Ascending aorta (tissue), 2 donors: ENCODE measurements around the gene REG4. TPM values are rescaled to one million over a fixed set of nuclear protein-coding genes. Genes with fewer than 3 reads are reported as not detected.
"Not testable (repeated sequence)": the region's sequence is repeated elsewhere in the genome, so short reads cannot be mapped to it uniquely, and the experiment has no call there.

Experiments used
- DNase-seq, 2 donors: peaks; one replicate each; pipeline ENCODE4 v3.0.0-alpha.2; 2019; ENCODE audit warnings: low spot score in 2 of 2
- H3K27ac ChIP-seq, 2 donors: fragments of 200-600 bp; sonication (generic); one replicate each; pipeline ENCODE4 v1.5.1; 2016 to 2017; ENCODE audit warnings: mild to moderate bottlenecking in 1 of 2
- H3K27me3 ChIP-seq: fragments of 200-600 bp; sonication (generic); one replicate; pipeline ENCODE4 v1.5.1; 2017
- H3K36me3 ChIP-seq, 2 donors: fragments of 200-600 bp; sonication (generic); one replicate each; pipeline ENCODE4 v1.5.1; 2016
- H3K4me1 ChIP-seq, 2 donors: fragments of 200-600 bp; sonication (generic); one replicate each; pipeline ENCODE4 v1.5.1; 2016 to 2017; ENCODE audit warnings: mild to moderate bottlenecking in 1 of 2
- H3K4me3 ChIP-seq, 2 donors: fragments of 200-600 bp; sonication (generic); one replicate each; pipeline ENCODE4 v1.5.1; 2016 to 2017; ENCODE audit warnings: mild to moderate bottlenecking in 1 of 2
- H3K9me3 ChIP-seq, 2 donors: fragments of 200-600 bp; sonication (generic); one replicate each; pipeline ENCODE4 v1.5.1; 2016
- CTCF ChIP-seq, 3 experiments: fragments of 200-600 bp in 2 of 3; fragments of 450-650 bp in 1 of 3; sonication (generic) in 2 of 3; IDR thresholded peaks; one replicate each; pipeline ENCODE4 v1.5.1; 2016 to 2019; ENCODE audit warnings: antibody characterized with exemption in 3 of 3, mild to moderate bottlenecking in 1 of 3, moderate library complexity in 1 of 3
- intact Hi-C: fragments of 100-400 bp; cut with DNase I; formaldehyde crosslinking; loops from one replicate; pipeline ENCODE4 v1.15.1; 2023
- total RNA-seq: library from RNA; depleted of rRNA; stranded (reverse); fragments of >200 nt; gene quantifications from one replicate; pipeline ENCODE4 v1.1.0, GENCODE V29; 2016

The REG4 gene
- not detected for total RNA-seq

- Histone ChIP-seq H3K27ac (no peak within 1 kb of the TSS), H3K9me3 (no peaks in the 10 kb centered on the region), H3K36me3 (no peaks in the 10 kb centered on the region), H3K27me3 (no peaks in the 10 kb centered on the region), H3K4me1 (no peaks in the 10 kb centered on the region), H3K4me3 (no peak within 1 kb of the TSS)
- DNase-seq: no peak
- intact Hi-C loops: no loop called here
- no peak for TF ChIP-seq CTCF (IDR thresholded peaks at IDR 0.05)
Observed at GRCh38 chr1:119811387-119811786, at the start of gene REG4. Gene REG4 (minus strand): TSS chr1:119811460. CDS start chr1:119808769, 2,691 bp downstream.

- H3K27ac ChIP-seq: no peak overlapping the region
- no peak overlapping the region for H3K4me3 ChIP-seq
- no peaks in the 10 kb centered on the region for H3K27me3 ChIP-seq
- no peak for TF ChIP-seq CTCF (IDR thresholded peaks at IDR 0.05)
- H3K9me3 ChIP-seq: no peaks in the 10 kb centered on the region
- intact Hi-C loops: no loop called here
- H3K4me1 ChIP-seq: no peaks in the 10 kb centered on the region
- H3K36me3 ChIP-seq: no peaks in the 10 kb centered on the region
- DNase-seq: no peak
Observed at GRCh38 chr1:119859647-119860046, 48.4 kb upstream of the REG4 start.

- H3K36me3 ChIP-seq, H3K27ac ChIP-seq, H3K27me3 ChIP-seq, DNase-seq, H3K4me3 ChIP-seq, intact Hi-C loops, H3K4me1 ChIP-seq, H3K9me3 ChIP-seq: not testable (repeated sequence)
Observed at GRCh38 chr1:119858556-119859214, 47.4 kb upstream of the REG4 start.

- no peak for TF ChIP-seq CTCF (IDR thresholded peaks at IDR 0.05)
- Histone ChIP-seq H3K36me3 (no peaks in the 10 kb centered on the region), H3K27me3 (no peaks in the 10 kb centered on the region), H3K9me3 (no peaks in the 10 kb centered on the region), H3K27ac (no peak overlapping the region), H3K4me1 (no peaks in the 10 kb centered on the region), H3K4me3 (no peak overlapping the region)
- intact Hi-C loops: no loop called here
- no peak for DNase-seq
Observed at GRCh38 chr1:119858126-119858525, 46.9 kb upstream of the REG4 start.

- no peaks in the 10 kb centered on the region for H3K9me3 ChIP-seq
- H3K36me3 ChIP-seq: no peaks in the 10 kb centered on the region
- DNase-seq: no peak
- no peak overlapping the region for H3K27ac ChIP-seq
- TF ChIP-seq CTCF (IDR thresholded peaks at IDR 0.05): no peak
- intact Hi-C loops: no loop called here
- no peak overlapping the region for H3K4me3 ChIP-seq
- H3K27me3 ChIP-seq: no peaks in the 10 kb centered on the region
- no peaks in the 10 kb centered on the region for H3K4me1 ChIP-seq
Observed at GRCh38 chr1:119853155-119853554, 41.9 kb upstream of the REG4 start.

GRCh38 chr1:119844206-119844605, 32.9 kb upstream of the REG4 start:
- H3K9me3 ChIP-seq, H3K4me3 ChIP-seq, intact Hi-C loops, H3K4me1 ChIP-seq, H3K27ac ChIP-seq, H3K27me3 ChIP-seq, H3K36me3 ChIP-seq, DNase-seq: not testable (repeated sequence)

GRCh38 chr1:119841306-119841705, 30.0 kb upstream of the REG4 start:
- intact Hi-C loops: no loop called here
- TF ChIP-seq CTCF (IDR thresholded peaks at IDR 0.05): no peak
- no peaks in the 10 kb centered on the region for H3K9me3 ChIP-seq

More at GRCh38 chr1:119841306-119841705, 30.0 kb upstream of the REG4 start:
- Histone ChIP-seq H3K36me3 (no peaks in the 10 kb centered on the region), H3K4me3 (no peak overlapping the region), H3K27me3 (no peaks in the 10 kb centered on the region), H3K4me1 (no peaks in the 10 kb centered on the region), H3K27ac (no peak overlapping the region)
- DNase-seq: no peak
